Mononuclear cell (primary cell): ENCODE measurements around the gene PCDHA9. TPM values are rescaled to one million over a fixed set of nuclear protein-coding genes. Genes with fewer than 3 reads are reported as not detected.

Experiments
- total RNA-seq: library from RNA; depleted of rRNA; stranded (reverse); fragments of >200 nt; gene quantifications from one replicate; pipeline ENCODE4 v1.2.3, GENCODE V29; 2012

PCDHA9 gene
- total RNA-seq, 1 donor = not detected

Other genes starting within 250 kb of the PCDHA9 start
- gene CD14, start 215.2 kb upstream of the PCDHA9 start, total RNA-seq = 138 TPM
- 13.7 TPM for gene TMCO6, start 208.9 kb upstream of the PCDHA9 start, total RNA-seq
- 43.2 TPM for gene NDUFA2, start 200.8 kb upstream of the PCDHA9 start, total RNA-seq
- gene IK, start 200.6 kb upstream of the PCDHA9 start, total RNA-seq = 180 TPM
- gene WDR55, start 183.5 kb upstream of the PCDHA9 start, total RNA-seq = 11.8 TPM
- gene DND1, start 174.8 kb upstream of the PCDHA9 start, total RNA-seq = 0.31 TPM
- gene HARS1, start 157.0 kb upstream of the PCDHA9 start, total RNA-seq = 26.0 TPM
- gene HARS2, start 156.9 kb upstream of the PCDHA9 start, total RNA-seq = 31.8 TPM
- 34.2 TPM for gene ZMAT2, start 147.9 kb upstream of the PCDHA9 start, total RNA-seq
- gene PCDHA1, start 62.2 kb upstream of the PCDHA9 start, total RNA-seq = not detected
- gene PCDHA2, start 53.5 kb upstream of the PCDHA9 start, total RNA-seq = not detected
- gene PCDHA3, start 47.3 kb upstream of the PCDHA9 start, total RNA-seq = not detected
- not detected for gene PCDHA4, start 41.3 kb upstream of the PCDHA9 start, total RNA-seq
- under 0.01 TPM for gene PCDHA5, start 26.8 kb upstream of the PCDHA9 start, total RNA-seq
- not detected for gene PCDHA6, start 20.4 kb upstream of the PCDHA9 start, total RNA-seq
- gene PCDHA7, start 14.1 kb upstream of the PCDHA9 start, total RNA-seq = not detected
- gene PCDHA8, start 7.2 kb upstream of the PCDHA9 start, total RNA-seq = not detected
- gene PCDHA10, start 7.5 kb downstream of the PCDHA9 start, total RNA-seq = not detected
- gene PCDHA11, start 20.6 kb downstream of the PCDHA9 start, total RNA-seq = 0.10 TPM
- gene PCDHA12, start 26.9 kb downstream of the PCDHA9 start, total RNA-seq = not detected
- gene PCDHA13, start 33.7 kb downstream of the PCDHA9 start, total RNA-seq = not detected
- not detected for gene PCDHAC1, start 77.9 kb downstream of the PCDHA9 start, total RNA-seq
- not detected for gene PCDHAC2, start 118.1 kb downstream of the PCDHA9 start, total RNA-seq
- gene PCDHB1, start 203.0 kb downstream of the PCDHA9 start, total RNA-seq = under 0.01 TPM
- 0.10 TPM for gene PCDHB2, start 246.2 kb downstream of the PCDHA9 start, total RNA-seq